Measurements from ENCODE around the gene CMTM4. TPM values are rescaled to one million over a fixed set of nuclear protein-coding genes. Genes with fewer than 3 reads are reported as not detected.

The CMTM4 gene
- total RNA-seq, 1 donor from 2014 or later: 82.3 TPM

DNA sequence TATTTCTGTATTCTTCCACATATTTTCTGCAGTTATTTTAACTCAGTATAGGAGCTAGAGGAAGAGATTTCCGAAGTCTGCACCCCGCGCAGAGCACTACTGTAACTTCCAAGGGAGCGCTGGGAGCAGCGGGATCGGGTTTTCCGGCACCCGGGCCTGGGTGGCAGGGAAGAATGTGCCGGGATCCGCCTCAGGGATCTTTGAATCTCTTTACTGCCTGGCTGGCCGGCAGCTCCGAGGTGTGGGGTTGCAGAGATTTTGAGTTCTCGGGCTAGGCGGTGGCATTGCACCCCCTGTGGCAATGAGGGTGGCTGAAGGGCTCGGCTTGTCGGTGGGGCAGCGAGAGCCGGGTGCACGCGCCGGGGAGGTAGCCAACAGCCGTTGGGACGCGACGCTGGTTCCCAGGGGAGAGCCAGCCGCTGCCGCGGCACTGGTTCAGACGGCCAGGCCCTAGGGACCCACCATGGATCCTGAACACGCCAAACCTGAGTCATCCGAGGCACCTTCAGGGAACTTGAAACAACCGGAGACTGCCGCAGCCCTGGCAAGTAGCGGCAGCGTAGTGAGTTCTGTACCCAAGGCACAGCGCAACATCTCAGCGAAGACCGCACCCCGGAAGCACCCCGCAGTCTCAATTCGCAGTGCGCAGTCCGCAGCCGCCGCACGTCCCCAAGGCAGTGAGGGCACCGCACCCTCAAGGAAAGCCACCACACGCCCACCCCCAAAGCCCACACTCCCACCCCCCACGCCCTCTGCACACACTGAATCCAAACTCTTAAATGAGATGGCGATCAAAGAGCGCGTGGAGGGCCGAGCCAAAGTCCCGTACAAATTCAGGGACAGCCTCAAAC, 130.3 kb downstream of the CMTM4 start, which contains the start of gene CMTM1:
TSS of gene CMTM1 (plus strand) at position 389 of the 851 bp plus-strand sequence. CDS start at position 464, 75 bp downstream.
- H3K27ac Mint-ChIP-seq: no peak within 1 kb of the TSS
- no peak within 1 kb of the TSS for H3K4me3 Mint-ChIP-seq (ENCODE audit: low read depth)
- H3K4me1 Mint-ChIP-seq (ENCODE audit: low read depth): peaks cover 6% of the 10 kb centered on the region
- TF ChIP-seq, protein P1, sequence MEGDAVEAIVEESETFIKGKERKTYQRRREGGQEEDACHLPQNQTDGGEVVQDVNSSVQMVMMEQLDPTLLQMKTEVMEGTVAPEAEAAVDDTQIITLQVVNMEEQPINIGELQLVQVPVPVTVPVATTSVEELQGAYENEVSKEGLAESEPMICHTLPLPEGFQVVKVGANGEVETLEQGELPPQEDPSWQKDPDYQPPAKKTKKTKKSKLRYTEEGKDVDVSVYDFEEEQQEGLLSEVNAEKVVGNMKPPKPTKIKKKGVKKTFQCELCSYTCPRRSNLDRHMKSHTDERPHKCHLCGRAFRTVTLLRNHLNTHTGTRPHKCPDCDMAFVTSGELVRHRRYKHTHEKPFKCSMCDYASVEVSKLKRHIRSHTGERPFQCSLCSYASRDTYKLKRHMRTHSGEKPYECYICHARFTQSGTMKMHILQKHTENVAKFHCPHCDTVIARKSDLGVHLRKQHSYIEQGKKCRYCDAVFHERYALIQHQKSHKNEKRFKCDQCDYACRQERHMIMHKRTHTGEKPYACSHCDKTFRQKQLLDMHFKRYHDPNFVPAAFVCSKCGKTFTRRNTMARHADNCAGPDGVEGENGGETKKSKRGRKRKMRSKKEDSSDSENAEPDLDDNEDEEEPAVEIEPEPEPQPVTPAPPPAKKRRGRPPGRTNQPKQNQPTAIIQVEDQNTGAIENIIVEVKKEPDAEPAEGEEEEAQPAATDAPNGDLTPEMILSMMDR (IDR thresholded peaks at IDR 0.05; ENCODE audit: unreplicated experiment): no peak
- no peaks in the 10 kb centered on the region for H3K27me3 Mint-ChIP-seq
- peaks cover 12% of the 10 kb centered on the region for H3K36me3 Mint-ChIP-seq (ENCODE audit: insufficient read depth)
- H3K9me3 Mint-ChIP-seq (ENCODE audit: low read depth): no peaks in the 10 kb centered on the region
- no peak for DNase-seq (ENCODE audit: low spot score, unreplicated experiment)

Other genes starting within 250 kb of the CMTM4 start
- gene TK2, start 146.6 kb downstream of the CMTM4 start, total RNA-seq: 16.1 and 17.5 TPM in 2 replicates
- gene CKLF, start 144.2 kb downstream of the CMTM4 start, total RNA-seq: 35.6 and 38.1 TPM in 2 replicates
- 8.8 and 9.0 TPM in 2 replicates for gene CMTM1, start 130.3 kb downstream of the CMTM4 start, total RNA-seq
- 0.58 TPM in 1 of 2 replicates, not detected in the other for gene CMTM2, start 117.3 kb downstream of the CMTM4 start, total RNA-seq
- gene CMTM3, start 92.0 kb downstream of the CMTM4 start, total RNA-seq: 48.2 and 51.5 TPM in 2 replicates
- 179 and 181 TPM in 2 replicates for gene DYNC1LI2, start 54.9 kb upstream of the CMTM4 start, total RNA-seq
- 0.29 TPM in 1 of 2 replicates, not detected in the other for gene TERB1, start 104.8 kb upstream of the CMTM4 start, total RNA-seq
- 114 and 117 TPM in 2 replicates for gene NAE1, start 134.2 kb upstream of the CMTM4 start, total RNA-seq
- gene CA7, start 147.7 kb upstream of the CMTM4 start, total RNA-seq: not detected in 2 replicates
- gene PDP2, start 183.8 kb upstream of the CMTM4 start, total RNA-seq: 17.0 and 20.0 TPM in 2 replicates
- gene CDH16, start 222.1 kb upstream of the CMTM4 start, total RNA-seq: not detected in 2 replicates
- 0.27 and 0.36 TPM in 2 replicates for gene RRAD, start 228.8 kb upstream of the CMTM4 start, total RNA-seq
- 58.1 and 59.9 TPM in 2 replicates for gene CIAO2B, start 237.7 kb upstream of the CMTM4 start, total RNA-seq
- 39.2 and 43.9 TPM in 2 replicates for gene CES2, start 238.8 kb upstream of the CMTM4 start, total RNA-seq

Data from progenitor cell of endocrine pancreas (in vitro differentiated cells).